GM11168 (cell line): ENCODE results near the gene PNMA6F.
"Not testable (repeated sequence)": the region's sequence is repeated elsewhere in the genome, so short reads cannot be mapped to it uniquely, and the experiment has no call there.

ENCODE experiments used
- in situ Hi-C: fragments of 300-500 bp; cut with MboI; formaldehyde crosslinking; loops from one replicate; pipeline ENCODE4 v1.12.0; 2022; ENCODE audit warnings: low sequenced_read_pairs; ENCODE audit not compliant: unreplicated experiment

The PNMA6F gene

DNA sequence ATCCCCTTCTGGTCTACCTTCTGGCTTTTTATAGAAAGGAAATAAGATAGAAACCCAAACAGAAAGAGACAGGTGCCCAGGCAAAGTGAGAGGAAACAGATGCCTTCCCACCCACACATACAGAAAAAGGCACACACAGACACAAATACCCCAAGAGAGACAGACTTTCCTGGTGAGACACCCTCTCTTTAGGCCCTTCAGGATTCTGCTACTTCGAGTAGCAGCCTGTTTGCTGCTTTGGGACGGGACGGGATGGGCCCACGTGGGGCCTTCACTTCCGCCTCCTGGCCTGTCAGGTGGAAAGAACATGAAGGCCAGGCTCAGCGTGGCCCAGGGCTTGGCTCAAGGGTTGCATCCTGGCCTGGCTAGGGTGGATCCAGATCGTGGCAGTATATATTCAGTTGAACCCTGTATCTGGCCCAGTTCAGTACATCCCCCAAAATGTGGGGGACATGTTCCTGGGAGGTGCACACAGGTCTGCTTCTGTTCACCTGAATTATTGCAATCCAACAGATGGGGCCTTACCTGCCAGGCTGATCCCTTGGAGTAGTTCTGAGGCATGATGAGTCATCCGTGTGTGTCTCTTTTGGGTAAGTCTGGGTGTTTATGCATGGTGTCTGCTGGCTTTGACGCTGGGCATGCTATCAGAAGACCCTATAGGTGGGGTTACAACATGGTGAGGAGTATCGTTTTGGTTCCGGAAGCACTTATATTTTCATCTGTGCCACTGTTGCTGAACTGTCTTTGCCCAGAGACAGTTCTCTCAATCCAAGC lies 14.7 kb upstream of the PNMA6F start:
- in situ Hi-C loops, result no loop called here

DNA sequence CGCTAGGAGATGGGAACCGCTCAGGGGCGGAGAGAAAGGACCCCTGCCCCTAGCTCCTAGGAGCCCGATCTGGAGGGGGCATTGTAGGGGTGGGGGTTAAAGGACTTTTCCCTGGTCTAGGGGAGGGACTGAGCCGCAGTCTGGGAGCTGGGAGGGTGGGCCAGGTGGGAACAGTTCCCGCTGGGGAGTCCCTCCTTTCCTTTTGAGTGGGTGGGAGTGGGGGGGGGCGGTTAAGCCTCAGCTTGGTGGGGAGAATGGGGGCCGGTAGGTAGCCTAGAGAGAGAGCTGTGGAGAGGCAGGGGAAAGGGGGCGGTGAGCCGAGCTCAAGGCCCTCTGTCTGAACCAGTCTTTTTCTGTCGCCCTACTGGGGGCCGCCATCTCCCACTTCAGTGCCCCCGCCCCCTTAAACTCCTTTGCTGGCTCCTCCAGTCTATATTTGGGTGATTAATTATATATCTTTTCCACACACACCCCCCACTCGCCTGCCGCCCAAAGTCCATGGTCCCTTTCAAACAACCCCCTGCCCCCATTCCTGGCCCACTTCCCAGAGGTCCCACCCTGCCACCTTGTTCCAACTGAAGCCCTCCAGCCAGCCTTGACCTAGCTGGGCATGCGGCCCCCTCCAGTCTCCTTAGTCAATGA lies 13.2 kb upstream of the PNMA6F start:
- in situ Hi-C loops, result no loop called here

DNA sequence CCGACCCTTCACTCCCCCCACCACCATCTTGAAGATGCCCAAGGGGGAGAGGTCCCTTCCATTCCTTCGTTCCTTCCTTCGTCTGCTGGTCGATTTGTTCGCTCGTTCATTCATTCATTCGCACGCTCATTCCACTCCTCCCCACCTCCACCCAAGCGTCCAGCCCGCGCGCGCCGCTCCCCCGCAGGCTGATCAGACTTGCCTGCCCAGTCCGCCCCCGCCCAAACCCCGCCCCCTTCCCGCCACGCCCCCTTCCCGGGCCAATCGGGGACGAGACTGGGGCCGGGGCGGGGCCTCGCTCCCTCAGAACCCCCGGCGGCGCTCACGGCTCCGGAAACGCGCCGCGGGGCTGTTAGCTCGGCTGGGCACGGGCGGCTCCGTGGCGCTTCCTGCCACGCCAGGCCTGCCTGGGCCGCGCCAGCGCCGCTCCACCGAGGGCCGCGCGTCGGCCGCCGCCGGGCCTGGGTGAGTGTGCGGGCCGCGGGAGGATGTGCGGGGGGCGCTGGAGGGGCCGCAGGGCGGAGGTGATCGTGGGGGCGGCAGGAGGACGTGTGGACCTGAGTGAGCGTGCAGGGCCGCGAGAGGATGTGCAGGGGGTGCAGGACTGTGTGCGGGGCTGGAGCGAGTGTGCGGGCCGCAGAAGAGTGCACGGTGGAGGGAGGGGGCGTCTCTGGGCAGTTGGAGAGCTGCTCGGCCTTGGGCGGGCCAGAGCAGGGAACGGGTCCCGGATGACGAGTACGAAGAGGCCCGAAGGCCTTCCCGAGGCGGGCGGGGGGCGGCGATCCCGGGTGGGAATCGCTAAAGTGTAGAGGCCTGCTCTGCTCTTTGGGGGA lies 12.5 kb upstream of the PNMA6F start, which contains the start of gene ZNF275:
Gene ZNF275 (plus strand): TSS at position 333 of the 833 bp plus-strand sequence. CDS start 2,527 bp downstream, outside the sequence.
- in situ Hi-C loops, result no loop called here

DNA sequence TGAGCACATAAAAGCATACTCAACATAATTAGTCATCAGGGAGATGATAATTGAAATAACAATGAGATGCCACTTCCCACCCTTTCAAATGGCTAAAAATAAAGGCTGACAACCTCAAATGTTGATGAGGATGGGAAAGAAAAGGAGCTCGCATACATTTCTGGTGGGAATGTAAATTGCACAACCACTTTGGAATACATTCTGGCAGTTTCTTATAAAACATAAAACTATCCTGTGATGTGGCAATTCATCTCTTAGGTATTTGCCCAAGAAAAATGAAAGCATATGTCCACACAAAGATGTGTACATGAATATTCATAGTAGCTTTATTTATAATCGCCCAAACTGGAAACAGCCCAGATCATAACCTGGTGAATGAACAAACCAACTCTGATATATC lies 11.7 kb upstream of the PNMA6F start:
- in situ Hi-C loops, result no loop called here

DNA sequence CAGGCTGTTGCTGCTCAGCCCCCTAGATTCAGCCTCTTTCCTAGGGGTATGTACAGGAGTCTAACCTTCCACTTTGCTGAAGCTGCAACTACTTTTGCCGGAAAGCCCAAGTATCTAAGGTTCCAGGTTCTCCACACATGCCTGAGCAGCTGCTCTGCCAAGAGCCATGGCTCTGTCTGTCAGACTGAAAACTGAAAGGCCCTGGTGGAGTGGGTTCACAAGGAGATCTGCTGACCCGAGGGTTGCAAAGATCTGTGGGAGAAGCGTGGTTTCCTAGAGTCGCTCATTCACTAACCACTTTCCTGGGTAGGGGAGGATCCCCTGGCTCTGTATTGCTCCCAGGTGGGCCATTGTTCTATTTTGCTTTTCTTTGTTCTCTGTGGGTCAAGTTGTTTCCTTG lies 6.0 kb upstream of the PNMA6F start:
- in situ Hi-C loops, result no loop called here

DNA sequence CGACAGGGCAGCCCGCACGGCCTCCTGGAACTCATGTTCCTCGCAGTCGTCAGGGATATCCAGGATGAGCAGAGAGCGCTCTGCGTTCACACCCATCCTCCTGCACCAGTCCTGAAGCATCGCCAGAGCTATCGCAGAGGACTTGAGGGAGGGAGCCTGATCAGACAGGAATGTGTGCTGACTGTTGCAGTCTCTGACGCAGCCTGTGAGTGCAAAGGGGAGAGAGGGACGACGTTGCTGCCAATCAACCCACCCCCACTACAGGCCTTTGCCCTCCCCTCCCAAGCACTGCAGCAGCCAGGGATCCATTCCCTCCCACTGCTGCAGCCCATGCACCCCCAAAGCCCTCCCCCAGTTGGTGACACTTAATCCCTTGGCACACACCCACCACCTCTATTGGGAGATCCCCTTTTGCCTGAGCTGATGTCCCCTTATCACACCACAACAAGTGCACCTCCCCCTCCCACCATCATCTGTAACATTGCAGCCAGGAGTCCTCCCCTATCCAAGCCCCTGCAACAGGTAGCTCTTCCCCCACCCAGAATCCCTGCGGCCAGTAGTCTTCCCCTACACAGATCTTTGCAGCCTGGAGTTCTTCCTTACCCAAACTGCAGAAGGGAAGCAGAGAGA lies 897 bp downstream of the PNMA6F start:
- in situ Hi-C loops, result no loop called here

DNA sequence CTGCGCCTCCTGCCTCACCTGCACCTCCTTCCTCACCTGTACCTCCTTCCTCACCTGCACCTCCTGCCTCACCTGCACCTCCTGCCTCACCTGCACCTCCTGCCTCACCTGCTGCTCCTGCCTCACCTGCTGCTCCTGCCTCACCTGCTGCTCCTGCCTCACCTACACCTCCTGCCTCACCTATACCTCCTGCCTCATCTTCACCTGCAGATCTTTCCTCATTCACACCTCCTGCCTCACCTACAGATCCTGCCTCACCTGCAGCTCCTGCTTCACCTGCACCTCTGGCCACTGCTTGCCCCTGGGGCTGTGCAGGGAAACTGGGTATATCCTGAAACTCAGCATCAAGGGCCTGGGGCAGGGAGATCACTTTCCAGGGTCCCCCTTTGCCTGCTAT lies 1.5 kb downstream of the PNMA6F start:
- in situ Hi-C loops, result not testable (repeated sequence)

DNA sequence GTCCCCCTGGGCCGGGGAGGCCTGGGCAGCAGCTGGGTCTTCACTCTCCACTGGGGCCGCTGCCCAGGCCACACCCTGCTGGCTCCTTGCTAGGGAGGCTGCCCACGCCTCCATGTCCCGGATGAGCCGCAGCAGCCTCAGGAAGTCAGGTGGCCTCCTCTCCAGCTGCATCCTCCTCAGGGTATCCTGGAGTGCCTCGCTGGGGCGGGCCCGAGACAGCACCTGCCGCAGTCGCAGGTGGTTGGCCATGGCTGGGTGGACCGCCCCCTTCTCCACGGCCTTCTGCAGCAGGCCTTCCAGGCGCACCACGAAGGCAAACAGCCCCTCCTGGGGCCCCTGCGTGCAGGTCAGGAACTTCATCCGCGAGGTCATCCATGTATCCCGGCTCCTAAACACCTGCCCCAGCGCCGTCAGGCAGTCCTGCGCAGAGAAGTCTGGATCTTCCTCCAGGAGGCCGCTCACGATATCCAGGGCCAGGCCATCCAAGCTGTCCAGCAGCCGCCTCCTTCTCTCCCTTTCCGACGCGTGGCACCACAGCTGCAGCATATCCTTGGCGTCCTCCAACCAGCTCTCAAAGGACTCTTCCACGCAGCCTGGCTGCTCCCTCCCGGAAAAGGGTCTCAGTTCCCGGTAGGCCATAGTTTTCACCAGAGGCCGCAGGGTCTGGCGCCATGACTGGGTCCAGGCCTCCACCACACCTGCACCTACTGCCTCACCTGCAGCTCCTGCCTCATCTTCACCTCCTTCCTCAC lies 2.1 kb downstream of the PNMA6F start:
- in situ Hi-C loops, result no loop called here

DNA sequence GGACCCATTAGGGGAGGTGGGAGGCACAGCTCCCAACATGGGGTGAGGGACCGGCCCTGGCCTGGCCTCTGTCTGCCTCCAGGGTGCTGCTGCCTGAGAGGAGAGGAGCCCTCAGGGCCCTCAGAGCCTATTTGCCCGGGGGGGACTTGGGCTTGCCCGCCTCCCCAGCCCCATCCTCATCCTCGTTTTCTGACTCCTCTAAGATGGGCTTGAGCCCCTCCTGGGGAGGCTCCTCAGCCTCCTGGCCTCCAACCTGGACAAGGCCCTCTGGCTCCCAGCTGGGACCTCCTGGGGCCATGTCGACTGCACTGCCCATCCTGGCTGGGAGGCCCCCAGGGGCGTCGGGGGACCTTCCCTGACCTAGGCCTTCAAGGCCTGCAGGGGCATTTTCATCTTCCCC lies 2.8 kb downstream of the PNMA6F start:
- in situ Hi-C loops, result no loop called here

DNA sequence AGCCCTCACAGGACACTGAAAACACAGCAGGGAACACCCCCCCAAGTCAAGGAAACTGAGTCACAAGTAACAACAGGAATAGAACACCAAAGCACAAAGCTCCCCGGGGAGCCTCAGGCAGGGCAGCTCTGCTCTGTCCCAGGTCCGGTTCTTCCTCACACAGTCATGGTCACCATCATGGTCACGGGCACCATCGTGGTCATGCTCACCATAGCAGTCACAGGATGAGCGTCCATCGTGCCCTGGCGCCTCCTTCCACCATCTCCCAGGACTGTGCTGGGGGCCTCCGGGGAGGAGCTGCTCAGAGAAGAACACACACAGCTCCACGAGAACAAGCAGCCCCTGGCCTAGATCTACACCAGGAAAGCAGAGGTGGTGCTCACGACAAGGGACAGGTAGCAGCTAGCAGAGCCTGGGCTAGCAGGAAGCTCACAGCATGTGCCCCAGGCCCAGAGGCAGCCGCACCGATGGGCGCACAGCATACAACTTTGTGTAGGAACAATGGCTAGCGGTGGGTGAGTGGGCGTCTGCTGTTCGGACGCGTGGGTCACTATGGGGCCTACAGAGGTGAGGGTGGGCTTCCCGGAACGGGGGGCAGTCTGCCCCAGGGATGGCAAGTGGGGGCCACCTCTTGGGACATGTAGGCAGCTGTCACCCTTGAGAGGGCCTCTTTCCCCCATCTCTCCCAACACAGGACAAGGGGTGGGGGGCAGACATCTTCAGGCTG lies 3.4 kb downstream of the PNMA6F start:
- in situ Hi-C loops, result no loop called here

DNA sequence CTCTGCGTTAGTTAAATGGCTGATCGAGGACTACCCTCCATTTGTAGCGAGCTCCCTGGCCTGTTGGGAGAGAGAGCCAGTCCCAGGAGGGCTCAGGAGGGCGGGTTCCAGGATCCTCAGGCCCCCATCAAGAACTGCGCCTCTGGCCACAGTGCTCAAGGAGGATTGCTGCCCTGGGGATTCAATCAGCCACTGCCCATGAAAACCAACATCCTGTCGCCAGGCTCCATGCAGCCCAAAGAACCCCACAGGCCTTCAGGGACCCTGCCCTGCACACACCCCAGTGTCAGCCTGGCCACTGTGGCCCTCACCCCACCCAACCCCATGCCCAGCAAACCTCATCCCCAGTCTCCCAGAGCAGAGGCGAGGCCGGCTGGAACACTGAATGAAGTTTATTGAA lies 4.3 kb downstream of the PNMA6F start:
- in situ Hi-C loops, result no loop called here

DNA sequence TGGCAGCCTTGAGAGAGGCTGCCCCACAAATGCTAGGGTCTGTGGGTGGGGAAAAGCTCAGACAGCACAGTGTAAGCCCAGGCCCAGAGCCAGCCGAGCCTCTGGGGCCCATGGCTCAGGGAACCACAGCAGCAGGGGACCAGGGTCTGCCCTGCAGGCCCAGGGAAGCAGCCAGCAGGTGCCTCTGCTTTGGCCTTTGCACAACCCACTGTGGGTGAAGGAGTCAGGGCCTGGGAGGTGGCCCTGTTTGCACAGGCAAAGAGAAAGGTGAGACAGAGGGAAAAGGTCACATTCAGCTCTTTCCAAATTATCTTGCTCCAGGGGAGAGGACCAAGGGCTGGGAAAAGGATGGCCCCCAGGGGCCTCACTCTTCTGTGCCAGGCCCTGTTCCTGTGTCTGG lies 8.7 kb downstream of the PNMA6F start:
- in situ Hi-C loops, result no loop called here

DNA sequence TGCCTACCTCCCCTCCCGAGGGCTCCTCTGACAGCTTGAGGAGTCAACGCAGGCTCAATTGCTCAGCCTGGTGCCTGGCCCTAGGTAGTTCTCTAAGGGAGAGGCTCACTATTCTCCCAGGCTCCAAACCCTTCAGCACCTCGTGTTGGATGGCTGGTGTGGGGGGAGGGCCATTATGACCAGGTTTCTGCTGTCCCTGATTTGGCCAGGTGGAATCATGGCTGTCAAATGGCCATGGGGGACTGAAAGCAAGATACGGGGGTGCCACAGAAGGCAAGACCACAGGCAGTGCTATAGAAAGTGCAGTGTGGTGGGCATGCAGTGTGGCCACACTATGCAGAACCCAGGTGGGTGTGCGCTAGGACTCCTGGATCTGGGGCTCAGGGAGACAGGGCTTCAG lies 9.5 kb downstream of the PNMA6F start:
- in situ Hi-C loops, result no loop called here

DNA sequence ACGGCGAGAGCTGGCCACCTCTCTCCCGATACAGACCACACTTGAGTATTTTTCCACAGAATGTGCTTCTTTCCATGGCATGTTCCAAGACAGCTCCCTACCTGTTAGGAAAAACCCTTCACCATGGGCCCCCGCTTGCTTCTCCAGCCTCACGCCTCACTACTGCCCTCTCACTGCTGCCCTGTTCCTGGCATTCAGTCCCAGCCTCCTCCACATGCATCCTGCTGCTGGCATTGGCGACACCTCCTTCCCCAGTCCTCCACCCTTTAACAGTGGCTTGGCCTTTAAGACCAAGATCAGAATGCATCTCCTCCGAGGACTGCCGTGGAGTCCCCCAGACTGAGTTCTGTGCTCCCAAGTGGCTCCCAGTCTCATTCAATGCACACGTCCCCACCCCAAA lies 10.7 kb downstream of the PNMA6F start:
- in situ Hi-C loops, result no loop called here

DNA sequence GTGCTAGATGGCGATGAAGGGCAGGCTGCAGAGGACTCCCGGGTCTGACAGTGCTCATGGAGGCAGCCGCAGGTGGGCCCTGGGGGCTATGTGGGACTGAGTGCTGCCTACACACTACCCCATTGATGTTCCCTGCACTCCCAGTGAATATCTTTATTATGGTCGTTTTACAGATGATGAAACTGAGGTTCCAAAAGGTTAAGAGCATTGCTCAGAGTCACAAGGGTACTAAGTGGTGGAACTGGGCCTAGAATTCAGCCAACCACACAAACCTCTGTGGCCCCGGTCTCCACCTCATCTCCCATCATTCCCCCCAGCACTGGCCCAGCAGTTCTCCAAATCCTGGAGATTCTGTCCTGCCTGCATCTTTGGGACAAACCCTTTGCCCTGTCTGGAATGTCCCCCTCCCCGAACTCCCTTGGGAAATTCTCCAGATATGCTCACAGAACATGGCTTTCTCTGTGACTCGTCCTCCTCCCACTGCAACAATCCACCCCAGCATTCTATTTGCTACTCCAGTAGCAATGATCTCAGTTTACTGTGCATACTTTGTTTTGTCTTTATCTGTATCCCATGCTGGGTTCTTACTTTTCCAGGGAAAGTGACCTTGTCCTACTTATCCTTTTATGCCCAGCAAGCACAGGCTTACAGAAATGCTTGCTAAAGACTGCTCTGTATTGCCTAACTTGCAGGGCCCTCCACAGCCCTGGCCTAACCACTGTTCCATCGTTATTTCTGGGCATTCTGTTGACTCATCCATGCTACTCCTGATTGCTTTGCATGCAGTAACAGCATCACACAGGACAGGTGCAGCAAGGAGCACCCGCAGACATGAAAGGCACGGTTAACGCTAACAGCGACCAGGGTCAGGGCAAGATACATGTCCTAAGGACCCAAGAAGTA lies 14.0 kb downstream of the PNMA6F start:
- in situ Hi-C loops, result no loop called here

DNA sequence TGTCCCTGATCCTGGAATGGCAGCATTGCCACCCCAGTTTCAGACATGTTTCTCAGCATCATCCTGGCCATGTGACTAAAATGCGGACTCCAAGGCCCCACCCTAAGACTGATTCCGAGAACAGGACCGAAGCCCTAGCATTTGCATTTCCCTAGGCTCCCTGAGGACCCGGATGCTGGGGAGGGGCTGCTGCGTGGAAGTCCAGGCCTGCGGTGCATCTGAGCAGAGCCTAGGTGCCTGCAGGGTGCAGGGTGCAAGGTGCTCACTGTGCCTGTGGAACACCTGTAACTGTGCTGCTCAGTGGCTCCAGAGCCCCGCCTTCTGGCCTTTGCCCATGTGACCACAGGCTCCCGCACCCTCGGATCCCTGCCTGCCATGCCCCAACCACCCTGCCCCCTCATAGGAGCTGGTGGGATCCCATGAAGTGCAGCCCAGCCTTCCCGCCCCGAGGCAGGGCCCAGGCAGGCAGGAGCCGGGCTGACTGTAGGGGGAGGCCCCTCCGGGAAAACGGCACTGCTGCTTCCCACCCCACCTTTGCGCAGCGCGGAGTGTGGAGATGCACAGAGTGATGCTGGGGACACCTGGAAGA lies 14.9 kb downstream of the PNMA6F start:
- in situ Hi-C loops, result no loop called here

DNA sequence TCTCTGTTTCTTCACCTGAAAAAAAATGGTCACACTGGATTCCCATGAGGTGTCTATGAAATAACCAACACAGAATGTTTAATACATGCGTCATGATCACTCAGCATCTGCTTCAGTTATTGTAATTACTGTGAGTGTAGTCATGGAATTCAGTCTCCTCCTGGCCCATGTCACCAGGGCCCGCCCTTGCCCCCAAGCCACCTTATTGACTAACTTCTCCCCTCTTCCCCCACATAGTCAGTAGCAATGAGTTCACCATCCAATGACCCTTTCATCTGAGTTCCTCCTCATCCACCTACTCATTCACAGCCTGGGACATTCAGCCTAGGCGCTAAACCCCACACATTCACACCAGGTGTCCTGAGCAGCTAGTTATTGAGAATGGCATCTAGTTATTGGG lies 15.6 kb downstream of the PNMA6F start:
- in situ Hi-C loops, result no loop called here
